Measurements from ENCODE around the gene ABCC9. TPM values are rescaled to one million over a fixed set of nuclear protein-coding genes. Genes with fewer than 3 reads are reported as not detected.

ABCC9 gene
- total RNA-seq, 1 donor from 2014 or later: 19.8 TPM

- H3K36me3 ChIP-seq: no peaks in the 10 kb centered on the region
- no peaks in the 10 kb centered on the region for H3K9me3 ChIP-seq
- H3K27me3 ChIP-seq: no peaks in the 10 kb centered on the region
- no peaks in the 10 kb centered on the region for H3K4me1 ChIP-seq
- peak in 1 of 2 donors; percentile 62 for DNase-seq (ENCODE audit: low spot score in 2 of 2)
- peak overlapping the region; percentile 54 to 80 for H3K27ac ChIP-seq
- peak overlapping the region; percentile 49 to 79 for H3K4me3 ChIP-seq
- intact Hi-C loops (cut with DNase I): loop anchor here (5.0 to 10.0 kb wide), 2 partner anchors 54 to 339 kb away; partner anchors contain the start of gene PYROXD1
- peak in 1 of 3 experiments; percentile 26 for TF ChIP-seq CTCF (IDR thresholded peaks at IDR 0.05)
These were observed 167.9 kb downstream of the ABCC9 start for GRCh38 chr12:21773263-21773741.

GRCh38 chr12:21771311-21771710, 169.9 kb downstream of the ABCC9 start:
- Histone ChIP-seq H3K27me3 (no peaks in the 10 kb centered on the region), H3K4me3 (no peak overlapping the region), H3K36me3 (peaks cover 0 to 6% of the 10 kb centered on the region in 2 donors), H3K27ac (peak overlapping the region in 1 of 2 donors; percentile 35), H3K4me1 (no peaks in the 10 kb centered on the region), H3K9me3 (no peaks in the 10 kb centered on the region)
- no peak for DNase-seq (ENCODE audit: low spot score in 2 of 2)
- intact Hi-C loops (cut with DNase I): loop anchor here (5.0 to 10.0 kb wide), 2 partner anchors 56 to 337 kb away; partner anchors contain the start of gene PYROXD1
- TF ChIP-seq CTCF (IDR thresholded peaks at IDR 0.05): no peak

- H3K27ac ChIP-seq: no peak overlapping the region
- no peaks in the 10 kb centered on the region for H3K4me1 ChIP-seq
- no peak overlapping the region for H3K4me3 ChIP-seq
- TF ChIP-seq CTCF (IDR thresholded peaks at IDR 0.05): no peak
- no peak for DNase-seq (ENCODE audit: low spot score in 2 of 2)
- H3K9me3 ChIP-seq: no peaks in the 10 kb centered on the region
- peaks cover 0 to 17% of the 10 kb centered on the region in 2 donors for H3K36me3 ChIP-seq
- intact Hi-C loops (cut with DNase I): no loop called here
- H3K27me3 ChIP-seq: no peaks in the 10 kb centered on the region
These were observed 171.9 kb downstream of the ABCC9 start for GRCh38 chr12:21769307-21769706.

GRCh38 chr12:21766403-21766802, 174.8 kb downstream of the ABCC9 start:
- intact Hi-C loops (cut with DNase I): no loop called here
- Histone ChIP-seq H3K4me3 (no peak overlapping the region), H3K9me3 (no peaks in the 10 kb centered on the region), H3K4me1 (no peaks in the 10 kb centered on the region), H3K27ac (no peak overlapping the region), H3K27me3 (no peaks in the 10 kb centered on the region), H3K36me3 (peaks cover 0 to 17% of the 10 kb centered on the region in 2 donors)
- DNase-seq (ENCODE audit: low spot score in 2 of 2): no peak
- no peak for TF ChIP-seq CTCF (IDR thresholded peaks at IDR 0.05)

GRCh38 chr12:21764950-21765349, 176.3 kb downstream of the ABCC9 start:
- Histone ChIP-seq H3K9me3 (no peaks in the 10 kb centered on the region), H3K27ac (no peak overlapping the region), H3K27me3 (no peaks in the 10 kb centered on the region), H3K4me3 (no peak overlapping the region), H3K36me3 (peaks cover 0 to 17% of the 10 kb centered on the region in 2 donors), H3K4me1 (no peaks in the 10 kb centered on the region)
- intact Hi-C loops (cut with DNase I): no loop called here
- DNase-seq (ENCODE audit: low spot score in 2 of 2): no peak
- no peak for TF ChIP-seq CTCF (IDR thresholded peaks at IDR 0.05)

DNA sequence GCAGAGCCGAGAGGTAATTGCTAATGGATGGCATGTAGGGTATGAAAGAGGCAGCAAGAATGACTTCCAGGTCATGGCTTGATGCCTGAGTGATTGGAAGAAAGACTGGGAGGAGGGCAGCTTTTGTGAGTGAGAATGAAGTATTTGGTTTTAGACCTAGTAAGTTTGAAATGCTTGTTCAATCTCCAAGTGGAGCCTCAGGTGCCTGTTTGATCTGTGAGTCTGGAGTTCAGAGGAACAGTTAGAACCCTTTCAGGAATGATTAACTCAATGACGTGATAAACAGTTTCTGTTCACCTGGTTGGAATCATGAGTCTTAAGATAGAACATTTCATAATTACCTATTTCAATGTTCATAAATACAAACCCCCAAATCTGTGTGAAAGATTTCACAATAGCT, 177.2 kb downstream of the ABCC9 start:
- no peak for TF ChIP-seq CTCF (IDR thresholded peaks at IDR 0.05)
- DNase-seq (ENCODE audit: low spot score in 2 of 2): no peak
- H3K9me3 ChIP-seq: no peaks in the 10 kb centered on the region
- no peaks in the 10 kb centered on the region for H3K4me1 ChIP-seq
- H3K4me3 ChIP-seq: no peak overlapping the region
- peaks cover 0 to 17% of the 10 kb centered on the region in 2 donors for H3K36me3 ChIP-seq
- H3K27ac ChIP-seq: no peak overlapping the region
- intact Hi-C loops (cut with DNase I): no loop called here
- H3K27me3 ChIP-seq: no peaks in the 10 kb centered on the region
